C4-2B (cell line): ENCODE measurements around the gene SCD.

Experiments
- ZFX ChIP-seq: fragments of 450-650 bp; IDR thresholded peaks from 2 replicates; pipeline ENCODE4 v1.6.1; 2017
- TF ChIP-seq, protein P1 (sequence below): fragments of 450-650 bp; conservative IDR thresholded peaks from 2 replicates; pipeline ENCODE4 v1.5.1; 2017; ENCODE audit warnings: mild to moderate bottlenecking

DNA sequence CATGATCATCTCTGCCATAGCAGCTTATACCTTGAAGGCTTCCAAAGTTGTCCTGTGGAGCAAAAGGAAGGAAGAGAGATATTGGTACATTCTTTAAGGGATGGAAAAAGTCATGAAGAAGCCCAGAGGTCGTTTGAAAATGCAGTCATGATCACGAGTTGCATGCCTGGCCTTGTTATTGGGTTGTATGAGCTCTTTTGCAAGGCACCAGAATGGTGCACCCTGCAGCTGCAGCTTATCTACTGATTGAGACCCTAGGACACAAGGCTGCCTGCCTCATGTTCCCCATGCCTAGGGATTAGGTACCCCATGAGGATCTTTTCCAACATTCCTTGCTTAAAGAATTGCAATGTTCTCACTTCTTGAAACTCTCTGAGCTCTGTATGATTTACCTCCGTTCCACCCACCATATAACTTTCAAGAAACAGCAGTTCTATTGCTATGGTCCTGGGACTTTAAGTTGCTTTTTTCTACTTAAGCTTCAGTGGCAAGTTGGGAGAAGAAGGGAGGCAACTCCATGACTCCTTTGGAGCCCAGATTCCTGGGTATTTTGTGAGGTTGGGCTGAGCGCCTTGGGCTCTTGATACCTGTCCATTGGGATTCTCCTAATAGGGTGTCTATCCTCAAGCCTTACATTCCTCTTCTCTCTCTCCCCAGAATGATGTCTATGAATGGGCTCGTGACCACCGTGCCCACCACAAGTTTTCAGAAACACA is 6.9 kb downstream of the SCD start:
- TF ChIP-seq, protein P1, sequence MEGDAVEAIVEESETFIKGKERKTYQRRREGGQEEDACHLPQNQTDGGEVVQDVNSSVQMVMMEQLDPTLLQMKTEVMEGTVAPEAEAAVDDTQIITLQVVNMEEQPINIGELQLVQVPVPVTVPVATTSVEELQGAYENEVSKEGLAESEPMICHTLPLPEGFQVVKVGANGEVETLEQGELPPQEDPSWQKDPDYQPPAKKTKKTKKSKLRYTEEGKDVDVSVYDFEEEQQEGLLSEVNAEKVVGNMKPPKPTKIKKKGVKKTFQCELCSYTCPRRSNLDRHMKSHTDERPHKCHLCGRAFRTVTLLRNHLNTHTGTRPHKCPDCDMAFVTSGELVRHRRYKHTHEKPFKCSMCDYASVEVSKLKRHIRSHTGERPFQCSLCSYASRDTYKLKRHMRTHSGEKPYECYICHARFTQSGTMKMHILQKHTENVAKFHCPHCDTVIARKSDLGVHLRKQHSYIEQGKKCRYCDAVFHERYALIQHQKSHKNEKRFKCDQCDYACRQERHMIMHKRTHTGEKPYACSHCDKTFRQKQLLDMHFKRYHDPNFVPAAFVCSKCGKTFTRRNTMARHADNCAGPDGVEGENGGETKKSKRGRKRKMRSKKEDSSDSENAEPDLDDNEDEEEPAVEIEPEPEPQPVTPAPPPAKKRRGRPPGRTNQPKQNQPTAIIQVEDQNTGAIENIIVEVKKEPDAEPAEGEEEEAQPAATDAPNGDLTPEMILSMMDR = no peak
- no peak for TF ChIP-seq ZFX
